Activated T-helper 1 cell treated with anti-CD3 and anti-CD28 coated beads, Interleukin-12 subunit alpha, Interleukin-12 subunit beta, Interleukin-2, Interleukin-4 antibody, amounts not matched to agents 30 ng/mL and 10 ng/mL and 1 ng/mL, durations not matched to agents 14 hours and 24 hours and 36 hours (primary cell): ENCODE data around the gene EHD1. TPM values are rescaled to one million over a fixed set of nuclear protein-coding genes. Genes with fewer than 3 reads are reported as not detected.

ENCODE experiments used
- DNase-seq: peaks from one replicate; pipeline ENCODE4 v3.0.0; 2021; ENCODE audit warnings: low spot score
- H3K27ac Mint-ChIP-seq: one replicate; pipeline ENCODE4 v1.8.0; 2021; ENCODE audit warnings: mild to moderate bottlenecking, mixed read lengths
- H3K27me3 Mint-ChIP-seq: one replicate; pipeline ENCODE4 v1.8.0; 2022; ENCODE audit warnings: mild to moderate bottlenecking, moderate library complexity, mixed read lengths; ENCODE audit not compliant: insufficient read depth
- H3K36me3 Mint-ChIP-seq: one replicate; pipeline ENCODE4 v1.8.0; 2021; ENCODE audit warnings: low read depth, mixed read lengths
- H3K4me1 Mint-ChIP-seq: one replicate; pipeline ENCODE4 v1.8.0; 2021; ENCODE audit warnings: low read depth, mixed read lengths
- H3K4me3 Mint-ChIP-seq: one replicate; pipeline ENCODE4 v1.8.0; 2021; ENCODE audit warnings: mild to moderate bottlenecking, moderate library complexity, mixed read lengths
- H3K9me3 Mint-ChIP-seq: one replicate; pipeline ENCODE4 v1.8.0; 2021; ENCODE audit warnings: mixed read lengths
- intact Hi-C: fragments of 100-400 bp; cut with micrococcal nuclease; formaldehyde crosslinking; loops from one replicate; pipeline ENCODE4 v1.15.1; 2024
- total RNA-seq: library from RNA; stranded (reverse); gene quantifications from 2 replicates; pipeline ENCODE4 v1.2.3, GENCODE V29; 2022

EHD1 gene
- total RNA-seq, 1 donor from 2014 or later: 96.9 TPM

DNA sequence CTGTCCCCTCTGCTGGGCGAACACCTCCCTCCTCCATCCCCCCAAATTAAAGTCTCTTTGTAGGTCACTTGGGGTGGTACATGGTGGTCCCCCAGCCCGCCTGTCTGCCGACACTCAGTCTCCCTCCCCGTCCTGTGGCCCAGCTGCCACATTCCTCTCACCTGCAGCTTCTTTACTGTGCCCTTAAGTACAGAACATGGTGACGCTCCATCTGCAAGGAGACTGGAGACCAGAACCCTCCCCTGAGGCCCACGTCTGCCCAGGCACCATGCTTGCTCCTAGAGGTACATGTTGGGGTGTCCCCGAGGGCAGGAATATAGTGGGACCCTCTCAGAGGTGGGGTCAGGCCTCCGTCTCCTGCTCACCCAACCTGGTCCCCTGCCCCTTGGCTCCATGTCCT, 5.6 kb upstream of the EHD1 start:
- Mint-ChIP-seq H3K4me1 (peaks cover 54% of the 10 kb centered on the region), H3K36me3 (no peaks in the 10 kb centered on the region), H3K4me3 (no peak overlapping the region), H3K9me3 (no peaks in the 10 kb centered on the region), H3K27ac (no peak overlapping the region), H3K27me3 (no peaks in the 10 kb centered on the region)
- no peak for DNase-seq
- intact Hi-C loops: no loop called here

DNA sequence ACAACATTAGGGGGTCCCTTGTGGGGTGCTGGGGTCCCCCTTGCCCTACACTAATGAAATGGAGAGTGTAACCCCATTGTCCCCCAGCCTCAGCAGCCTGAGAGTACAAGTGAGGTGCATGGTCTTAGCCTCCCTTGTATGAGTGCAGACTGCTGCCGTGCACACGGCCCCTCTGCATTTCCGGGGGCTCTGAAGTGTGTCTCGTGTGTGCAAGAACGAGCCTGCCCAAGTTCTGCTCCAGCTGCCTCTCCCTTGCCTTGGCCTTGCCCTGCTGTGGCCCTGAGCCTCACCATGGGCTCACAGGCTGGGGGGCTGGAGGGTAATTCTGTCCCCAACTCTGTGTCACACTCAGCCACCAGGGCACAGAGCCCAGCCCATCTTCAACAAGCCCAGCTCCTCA, 5.2 kb upstream of the EHD1 start:
- intact Hi-C loops: no loop called here
- Mint-ChIP-seq H3K27me3 (no peaks in the 10 kb centered on the region), H3K36me3 (no peaks in the 10 kb centered on the region), H3K9me3 (no peaks in the 10 kb centered on the region), H3K4me1 (peaks cover 57% of the 10 kb centered on the region), H3K4me3 (no peak overlapping the region), H3K27ac (no peak overlapping the region)
- no peak for DNase-seq

DNA sequence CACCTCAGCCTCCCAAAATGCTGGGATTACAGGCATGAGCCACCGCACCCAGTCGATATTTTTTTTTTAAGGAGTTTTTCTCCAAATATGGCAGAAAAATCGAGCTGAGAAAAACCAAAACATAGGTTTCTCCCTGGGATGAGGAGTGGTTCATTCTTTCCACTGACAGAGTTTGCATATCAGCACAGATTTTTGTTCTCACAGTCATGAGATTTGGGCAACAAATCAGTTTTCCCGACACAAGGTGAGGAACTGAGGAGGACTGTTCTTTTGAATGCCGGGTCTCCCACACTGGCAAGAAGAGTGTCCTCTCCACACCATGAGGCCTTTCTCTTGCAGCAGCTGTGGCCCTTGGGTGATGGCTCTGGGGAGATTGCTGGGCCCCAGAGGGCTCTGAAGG, 3.8 kb upstream of the EHD1 start:
- no peak for DNase-seq
- Mint-ChIP-seq H3K4me3 (no peak overlapping the region), H3K27ac (no peak overlapping the region), H3K4me1 (peaks cover 49% of the 10 kb centered on the region), H3K27me3 (no peaks in the 10 kb centered on the region), H3K9me3 (no peaks in the 10 kb centered on the region), H3K36me3 (peaks cover 2% of the 10 kb centered on the region)
- intact Hi-C loops: no loop called here

DNA sequence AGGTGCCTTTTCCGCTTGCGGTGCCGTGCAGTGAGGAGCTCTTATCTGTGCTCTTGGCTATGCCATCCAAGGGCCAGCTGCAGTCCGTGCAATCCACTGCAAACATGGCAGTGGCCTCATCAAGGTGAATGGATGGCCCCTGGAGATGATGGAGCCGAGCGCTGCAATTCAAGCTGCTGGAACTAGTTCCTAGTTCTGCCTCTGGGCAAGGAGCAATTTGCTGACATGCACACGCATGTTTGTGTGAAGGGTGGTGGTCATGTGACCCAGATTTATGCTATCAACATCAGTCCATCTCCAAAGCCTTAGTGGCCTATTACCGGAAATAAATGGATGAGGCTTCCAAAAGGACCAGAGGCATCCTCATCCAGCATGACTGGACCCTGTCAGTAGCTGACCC, 3.1 kb upstream of the EHD1 start:
- Mint-ChIP-seq H3K4me1 (peaks cover 55% of the 10 kb centered on the region), H3K4me3 (no peak overlapping the region)
- intact Hi-C loops: no loop called here

DNA sequence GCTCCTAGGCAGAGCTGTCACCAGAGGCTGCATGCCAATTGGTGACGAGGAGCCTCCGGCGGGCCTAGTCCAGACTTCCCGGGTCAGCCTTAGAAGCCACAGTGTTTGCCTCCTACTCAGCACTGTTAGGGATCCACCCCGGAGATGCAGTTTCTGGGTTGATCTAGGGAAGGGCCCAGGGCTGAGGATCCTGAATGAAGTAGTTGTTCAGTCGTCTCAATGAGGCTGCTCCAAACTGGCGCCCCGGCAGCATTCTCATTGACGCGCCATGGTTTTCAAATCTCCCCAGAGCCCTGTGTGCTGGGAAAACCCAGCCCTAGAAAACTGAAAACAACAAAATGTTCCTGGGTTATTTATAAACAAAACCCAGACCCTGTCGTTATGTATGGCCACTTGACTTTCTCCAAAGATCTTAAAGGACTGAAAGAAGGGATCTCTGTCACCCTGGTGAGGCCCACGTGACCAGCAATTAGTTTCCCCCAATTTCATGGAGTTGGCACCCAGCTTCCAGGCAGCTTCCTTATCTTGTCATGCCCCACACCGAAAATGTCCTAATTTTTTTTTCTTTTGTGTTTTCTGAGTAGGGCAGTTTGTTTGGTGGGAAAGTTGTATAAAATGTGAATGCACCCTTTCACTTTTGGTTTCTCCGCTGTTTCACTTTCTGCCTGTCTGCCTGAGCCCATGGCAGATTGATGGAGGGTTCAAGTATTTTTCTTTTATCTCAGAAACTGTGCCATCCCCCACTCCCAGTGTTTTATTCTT, 2.0 kb upstream of the EHD1 start:
- Mint-ChIP-seq H3K4me3 (peak overlapping the region; percentile 88), H3K27me3 (no peaks in the 10 kb centered on the region), H3K9me3 (no peaks in the 10 kb centered on the region), H3K27ac (peak overlapping the region; percentile 87), H3K36me3 (peaks cover 17% of the 10 kb centered on the region), H3K4me1 (peaks cover 56% of the 10 kb centered on the region)
- DNase-seq: peak; percentile 37
- intact Hi-C loops: no loop called here

More for the DNA sequence above, 3.1 kb upstream of the EHD1 start:
- no peak overlapping the region for H3K27ac Mint-ChIP-seq
- DNase-seq: no peak
- H3K36me3 Mint-ChIP-seq: peaks cover 9% of the 10 kb centered on the region
- H3K9me3 Mint-ChIP-seq: no peaks in the 10 kb centered on the region
- no peaks in the 10 kb centered on the region for H3K27me3 Mint-ChIP-seq

DNA sequence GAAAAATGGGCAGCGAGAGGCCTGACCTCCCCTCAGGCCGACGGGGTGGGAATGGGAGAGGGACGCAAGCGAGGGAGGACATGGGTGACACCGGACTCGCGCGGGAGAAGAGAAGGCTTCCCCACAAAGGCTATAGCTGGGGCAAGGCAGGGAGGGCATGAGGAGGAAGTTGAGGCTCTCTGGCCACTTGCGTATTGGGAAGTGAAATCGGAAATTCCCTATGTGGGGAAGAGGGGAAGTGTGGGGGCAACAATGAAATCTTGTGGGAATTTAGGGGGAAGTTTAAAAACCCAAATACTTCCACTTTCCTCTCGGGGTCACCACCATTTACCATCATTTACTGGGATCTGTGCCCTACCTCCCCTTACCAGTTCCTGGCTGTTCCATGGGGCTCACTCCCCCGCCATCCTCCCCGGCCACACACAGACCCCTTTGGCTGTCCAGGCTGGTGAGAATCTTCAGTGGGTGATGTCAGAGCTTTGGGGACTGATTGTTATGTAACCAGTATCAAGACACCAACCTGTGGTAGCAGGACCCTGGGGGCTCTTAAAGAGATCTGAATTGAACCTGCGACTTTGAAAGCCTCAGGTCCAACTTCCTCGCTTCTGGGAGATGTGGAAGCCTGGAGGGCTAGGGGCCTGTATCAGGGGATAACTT, 951 bp upstream of the EHD1 start:
- intact Hi-C loops: loop anchor here (2.0 to 5.0 kb wide), 5 partner anchors 77 to 693 kb away; partner anchors contain the start of genes ARL2, FAM89B, MAP4K2 and SF1

DNA sequence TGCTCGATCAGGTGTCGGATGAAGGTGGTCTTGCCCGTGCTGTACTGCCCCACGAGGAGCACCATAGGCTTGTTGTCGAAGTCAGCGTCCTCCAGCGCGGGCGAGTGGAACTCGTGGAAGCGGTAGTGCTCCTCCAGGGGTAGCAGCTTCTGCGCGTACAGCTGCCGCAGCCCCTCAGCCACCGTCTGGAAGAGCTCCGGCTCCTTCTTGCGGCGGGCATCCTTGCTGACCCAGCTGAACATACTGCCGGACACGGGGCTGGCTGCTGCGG, 263 bp downstream of the EHD1 start:
- no peaks in the 10 kb centered on the region for H3K27me3 Mint-ChIP-seq
- H3K27ac Mint-ChIP-seq: peak overlapping the region; percentile 79
- peak overlapping the region; percentile 99 for H3K4me3 Mint-ChIP-seq
- H3K36me3 Mint-ChIP-seq: peaks cover 31% of the 10 kb centered on the region
- DNase-seq: no peak
- H3K4me1 Mint-ChIP-seq: peaks cover 68% of the 10 kb centered on the region
- H3K9me3 Mint-ChIP-seq: no peaks in the 10 kb centered on the region
- intact Hi-C loops: loop anchor here (1.0 to 5.0 kb wide), 12 partner anchors 10 to 694 kb away; partner anchors contain the start of genes ARL2, ATG2A, CDCA5 and FAM89B

More for the DNA sequence above, 951 bp upstream of the EHD1 start:
- no peaks in the 10 kb centered on the region for H3K27me3 Mint-ChIP-seq
- DNase-seq: no peak
- peak overlapping the region; percentile 88 for H3K4me3 Mint-ChIP-seq
- H3K36me3 Mint-ChIP-seq: peaks cover 25% of the 10 kb centered on the region
- no peaks in the 10 kb centered on the region for H3K9me3 Mint-ChIP-seq
- H3K4me1 Mint-ChIP-seq: peaks cover 61% of the 10 kb centered on the region
- peak overlapping the region; percentile 83 for H3K27ac Mint-ChIP-seq

DNA sequence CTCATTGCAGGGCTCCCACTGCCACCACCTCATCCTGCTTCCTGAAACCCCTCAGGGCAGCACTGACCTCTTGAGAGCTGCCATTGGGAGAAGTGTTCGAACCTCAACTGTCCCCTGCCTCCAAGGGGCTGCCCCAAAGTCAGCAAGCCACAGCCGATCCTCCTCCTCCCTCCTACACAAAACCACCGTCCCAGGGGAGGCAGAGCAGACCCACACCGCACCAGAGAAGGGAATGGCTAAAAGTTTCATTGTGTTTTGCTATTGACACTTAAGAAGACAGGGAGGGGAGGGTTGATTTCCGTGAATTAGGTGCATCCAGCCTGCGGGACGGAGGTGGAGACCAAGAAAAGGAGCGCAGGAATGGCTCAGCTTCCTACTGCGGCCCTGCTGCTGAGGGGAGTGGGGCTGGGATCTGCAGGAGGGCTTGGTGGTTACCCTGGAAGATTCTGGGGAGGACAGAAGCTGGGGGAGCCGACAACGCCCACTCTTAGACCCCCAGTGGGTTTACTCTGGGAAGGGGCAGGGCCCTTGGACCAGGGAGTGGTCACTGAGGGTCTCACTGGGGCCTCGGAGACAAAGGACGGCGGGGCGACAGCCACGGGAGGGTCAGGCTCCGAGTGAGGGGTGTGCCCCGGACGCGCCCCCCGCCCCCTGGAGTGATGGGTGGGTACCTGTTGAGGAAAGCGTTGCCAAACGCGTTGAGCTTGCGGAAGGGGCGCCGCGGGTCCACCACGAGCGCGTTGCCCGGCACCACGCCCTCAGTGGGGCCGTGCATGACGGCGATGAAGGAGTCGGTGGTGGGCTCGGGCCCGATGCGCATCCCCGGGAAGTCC, 815 bp downstream of the EHD1 start:
- peaks cover 74% of the 10 kb centered on the region for H3K4me1 Mint-ChIP-seq
- no peaks in the 10 kb centered on the region for H3K9me3 Mint-ChIP-seq
- H3K36me3 Mint-ChIP-seq: peaks cover 36% of the 10 kb centered on the region
- peak; percentile 31 for DNase-seq
- intact Hi-C loops: loop anchor here (1.0 to 5.0 kb wide), 13 partner anchors 8 to 695 kb away; partner anchors contain the start of genes ARL2, ATG2A, CDCA5 and FAM89B
- peak overlapping the region; percentile 99 for H3K4me3 Mint-ChIP-seq
- no peaks in the 10 kb centered on the region for H3K27me3 Mint-ChIP-seq
- peak overlapping the region; percentile 79 for H3K27ac Mint-ChIP-seq

DNA sequence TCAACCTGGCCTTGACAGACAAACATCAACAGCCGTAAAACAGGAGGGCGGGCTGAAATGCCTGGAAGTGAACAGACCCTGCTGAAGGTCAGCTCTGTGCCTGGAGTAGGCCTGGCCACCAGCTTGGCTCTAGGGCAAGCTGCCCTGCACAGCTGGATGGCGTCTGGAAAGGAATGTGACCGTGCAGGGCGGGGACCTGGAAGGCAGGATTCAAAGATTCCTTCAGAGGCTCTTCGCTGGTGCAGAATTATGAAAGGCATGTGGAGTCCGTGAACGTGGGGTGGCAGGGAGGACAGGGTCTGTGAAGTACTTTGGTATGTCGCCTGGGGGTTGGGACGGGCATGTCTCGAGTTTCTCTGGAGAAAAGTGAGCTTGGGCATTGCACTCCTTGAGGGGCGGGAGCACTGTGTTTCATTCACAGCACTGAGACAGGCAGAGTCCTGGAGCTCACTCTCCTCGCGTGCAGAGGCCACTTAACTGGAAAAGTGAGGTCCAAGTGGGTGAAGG, 1.5 kb downstream of the EHD1 start:
- Mint-ChIP-seq H3K36me3 (peaks cover 36% of the 10 kb centered on the region), H3K9me3 (no peaks in the 10 kb centered on the region), H3K4me1 (peaks cover 80% of the 10 kb centered on the region), H3K27me3 (no peaks in the 10 kb centered on the region), H3K27ac (peak overlapping the region; percentile 73), H3K4me3 (peak overlapping the region; percentile 99)
- DNase-seq: no peak
- intact Hi-C loops: loop anchor here (1.0 to 5.0 kb wide), 4 partner anchors 8 to 695 kb away; partner anchors contain the start of genes FAM89B, MAP4K2 and ZNRD2

DNA sequence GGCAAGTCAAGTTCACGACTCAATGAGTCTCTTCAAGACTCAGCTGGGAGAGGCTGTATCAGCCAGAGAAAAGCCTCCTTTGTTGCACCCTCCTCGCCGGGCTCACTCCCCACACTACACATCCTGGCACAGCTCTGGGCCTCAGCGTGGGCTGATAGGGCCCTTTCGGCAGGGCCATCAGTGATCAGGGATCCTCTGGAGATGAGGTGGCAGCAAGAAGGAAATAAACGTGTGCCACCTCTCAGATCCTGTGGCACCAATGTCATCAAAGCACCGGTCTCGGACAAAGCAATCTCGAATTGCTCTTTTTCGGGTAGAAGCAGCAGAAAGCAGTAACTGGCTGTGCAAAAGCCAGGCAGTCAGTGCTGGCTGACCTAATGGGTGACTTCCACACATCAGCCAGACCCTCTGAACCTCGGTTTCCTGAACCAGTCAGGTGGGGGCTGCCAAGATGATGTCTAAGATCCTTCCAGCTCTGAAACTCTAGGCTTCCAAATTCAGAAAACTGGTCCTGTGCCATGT, 2.1 kb downstream of the EHD1 start:
- DNase-seq: peak; percentile 24
- peak overlapping the region; percentile 99 for H3K4me3 Mint-ChIP-seq
- H3K9me3 Mint-ChIP-seq: no peaks in the 10 kb centered on the region
- H3K4me1 Mint-ChIP-seq: peaks cover 83% of the 10 kb centered on the region
- intact Hi-C loops: loop anchor here (5.0 kb wide), 3 partner anchors 74 to 696 kb away; partner anchors contain the start of genes FAM89B, MAP4K2 and ZNRD2
- peak overlapping the region; percentile 73 for H3K27ac Mint-ChIP-seq
- H3K36me3 Mint-ChIP-seq: peaks cover 41% of the 10 kb centered on the region
- H3K27me3 Mint-ChIP-seq: no peaks in the 10 kb centered on the region

DNA sequence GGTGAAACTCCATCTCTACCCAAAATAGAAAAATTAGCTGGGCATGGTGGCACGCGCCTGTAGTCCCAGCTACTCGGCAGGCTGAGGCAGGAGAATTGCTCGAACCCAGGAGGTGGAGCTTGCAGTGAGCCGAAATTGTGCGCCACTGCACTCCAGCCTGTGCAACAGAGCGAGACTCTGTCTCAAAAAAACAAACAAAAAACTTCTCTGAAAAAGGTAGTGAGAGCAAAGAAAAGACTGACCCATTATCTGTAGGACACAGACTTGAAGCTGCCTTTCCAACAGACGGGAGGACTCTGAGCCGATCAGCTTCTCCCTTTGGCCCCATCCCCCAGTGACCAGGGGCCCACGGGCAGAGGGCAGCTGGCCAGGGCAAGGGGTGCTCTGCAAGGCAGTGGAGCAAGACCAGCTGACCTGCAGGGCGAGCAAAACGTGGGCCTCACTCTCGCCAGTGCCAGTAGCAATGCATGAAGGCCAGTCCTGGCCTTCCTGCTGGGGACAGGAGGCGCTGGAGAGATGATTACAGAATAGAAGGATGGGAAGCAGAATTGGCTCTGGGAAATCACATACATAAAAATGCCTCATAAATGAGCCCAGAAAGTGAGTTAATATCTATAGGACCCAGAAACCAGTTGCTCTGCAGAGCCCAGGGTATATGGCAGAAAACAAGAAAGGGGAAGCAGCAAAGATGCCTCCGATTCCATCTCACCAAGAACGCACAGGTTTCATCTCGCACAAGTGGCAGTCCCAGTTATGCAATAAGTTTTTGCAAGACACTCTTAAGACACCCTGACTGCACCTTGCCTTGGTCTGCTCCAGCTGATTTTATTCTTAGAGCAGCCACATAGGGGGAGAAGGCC, 2.8 kb downstream of the EHD1 start:
- intact Hi-C loops: loop anchor here (5.0 kb wide), 3 partner anchors 73 to 697 kb away; partner anchors contain the start of genes FAM89B, MAP4K2 and ZNRD2
- DNase-seq: no peak
- no peaks in the 10 kb centered on the region for H3K9me3 Mint-ChIP-seq
- peaks cover 79% of the 10 kb centered on the region for H3K4me1 Mint-ChIP-seq
- peak overlapping the region; percentile 99 for H3K4me3 Mint-ChIP-seq
- H3K27me3 Mint-ChIP-seq: no peaks in the 10 kb centered on the region
- peaks cover 43% of the 10 kb centered on the region for H3K36me3 Mint-ChIP-seq
- H3K27ac Mint-ChIP-seq: peak overlapping the region; percentile 68
